GM12878 (cell line): ENCODE measurements around the gene CCNL2.

Experiments used
- CEBPB ChIP-seq, 2 experiments: fragments of 150-350 bp in 1 of 2; IDR thresholded peaks; 2 replicates each; pipeline ENCODE4 v1.6.1; 2012 to 2014; ENCODE audit warnings: low read depth in 2 of 2, low read length in 2 of 2, borderline replicate concordance in 1 of 2, inconsistent platforms in 1 of 2
- CTCF ChIP-seq, 3 experiments: IDR thresholded peaks in 2 of 3; conservative IDR thresholded peaks in 1 of 3; 2 replicates each; pipeline ENCODE4 v1.5.1; 2011; ENCODE audit warnings: low read depth in 3 of 3, low read length in 3 of 3, mild to moderate bottlenecking in 3 of 3, control low read depth in 2 of 3, moderate library complexity in 2 of 3, inconsistent platforms in 1 of 3, mixed read lengths in 1 of 3; ENCODE audit not compliant: control insufficient read depth in 2 of 3, insufficient read depth in 1 of 3; ENCODE audit errors: extremely low read depth in 1 of 3
- MYB ChIP-seq: fragments of 150-350 bp; IDR thresholded peaks from 2 replicates; pipeline ENCODE4 v1.6.1; 2014; ENCODE audit warnings: mild to moderate bottlenecking, low read depth, low read length, borderline replicate concordance
- POLR2AphosphoS5 ChIP-seq: IDR thresholded peaks from 2 replicates; pipeline ENCODE4 v1.6.1; 2011; ENCODE audit warnings: mild to moderate bottlenecking, low read length, inconsistent platforms
- RBBP5 ChIP-seq: fragments of 200-600 bp; sonication (generic); conservative IDR thresholded peaks from 2 replicates; pipeline ENCODE4 v1.6.1; 2016
- SIX5 ChIP-seq: IDR thresholded peaks from 2 replicates; pipeline ENCODE4 v1.6.1; 2011; ENCODE audit warnings: mild to moderate bottlenecking, low read depth, low read length, moderate library complexity; ENCODE audit not compliant: severe bottlenecking
- SUPT20H ChIP-seq: IDR thresholded peaks from 2 replicates; pipeline ENCODE4 v1.6.1; 2011; ENCODE audit warnings: low read depth, mild to moderate bottlenecking, low read length, moderate library complexity, borderline replicate concordance; ENCODE audit not compliant: control insufficient read depth
- WRNIP1 ChIP-seq: IDR thresholded peaks from 2 replicates; pipeline ENCODE4 v1.6.1; 2011; ENCODE audit warnings: low read depth, low read length, improper control_type of control experiment, borderline replicate concordance
- TF ChIP-seq, protein P1 (sequence below): IDR thresholded peaks from 2 replicates; pipeline ENCODE4 v1.6.1; 2012; ENCODE audit warnings: low read depth, low read length, improper control_type of control experiment
- TF ChIP-seq, protein P2 (sequence below): IDR thresholded peaks from 2 replicates; pipeline ENCODE4 v1.6.1; 2012; ENCODE audit warnings: mild to moderate bottlenecking, low read depth, low read length
- TF ChIP-seq, protein P3 (sequence below): IDR thresholded peaks from 2 replicates; pipeline ENCODE4 v1.6.1; 2011; ENCODE audit warnings: low read depth, mild to moderate bottlenecking, low read length, moderate library complexity, borderline replicate concordance; ENCODE audit errors: extremely low read depth
- TF ChIP-seq, protein P4 (sequence below): fragments of 450-650 bp; IDR thresholded peaks from 2 replicates; pipeline ENCODE4 v1.6.1; 2017; ENCODE audit warnings: low read depth, mild to moderate bottlenecking, moderate library complexity

GRCh38 chr1:1391225-1391624 is 7.9 kb downstream of the CCNL2 start:
- TF ChIP-seq MYB (no peak), CEBPB (IDR thresholded peaks at IDR 0.05; ENCODE audit: borderline replicate concordance in 1 of 2, low read depth in 2 of 2, low read length in 2 of 2) (no peak), CTCF (IDR thresholded peaks at IDR 0.05 in 2 of 3, conservative IDR thresholded peaks at IDR 0.05 in 1 of 3; ENCODE audit: control insufficient read depth in 2 of 3, extremely low read depth in 1 of 3, insufficient read depth in 1 of 3, low read depth in 3 of 3, low read length in 3 of 3) (no peak), RBBP5 (no peak), SIX5 (no peak), WRNIP1 (no peak), POLR2AphosphoS5 (no peak), SUPT20H (no peak)
- TF ChIP-seq, protein P1, sequence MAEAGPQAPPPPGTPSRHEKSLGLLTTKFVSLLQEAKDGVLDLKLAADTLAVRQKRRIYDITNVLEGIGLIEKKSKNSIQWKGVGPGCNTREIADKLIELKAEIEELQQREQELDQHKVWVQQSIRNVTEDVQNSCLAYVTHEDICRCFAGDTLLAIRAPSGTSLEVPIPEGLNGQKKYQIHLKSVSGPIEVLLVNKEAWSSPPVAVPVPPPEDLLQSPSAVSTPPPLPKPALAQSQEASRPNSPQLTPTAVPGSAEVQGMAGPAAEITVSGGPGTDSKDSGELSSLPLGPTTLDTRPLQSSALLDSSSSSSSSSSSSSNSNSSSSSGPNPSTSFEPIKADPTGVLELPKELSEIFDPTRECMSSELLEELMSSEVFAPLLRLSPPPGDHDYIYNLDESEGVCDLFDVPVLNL: no peak
- TF ChIP-seq, protein P2, sequence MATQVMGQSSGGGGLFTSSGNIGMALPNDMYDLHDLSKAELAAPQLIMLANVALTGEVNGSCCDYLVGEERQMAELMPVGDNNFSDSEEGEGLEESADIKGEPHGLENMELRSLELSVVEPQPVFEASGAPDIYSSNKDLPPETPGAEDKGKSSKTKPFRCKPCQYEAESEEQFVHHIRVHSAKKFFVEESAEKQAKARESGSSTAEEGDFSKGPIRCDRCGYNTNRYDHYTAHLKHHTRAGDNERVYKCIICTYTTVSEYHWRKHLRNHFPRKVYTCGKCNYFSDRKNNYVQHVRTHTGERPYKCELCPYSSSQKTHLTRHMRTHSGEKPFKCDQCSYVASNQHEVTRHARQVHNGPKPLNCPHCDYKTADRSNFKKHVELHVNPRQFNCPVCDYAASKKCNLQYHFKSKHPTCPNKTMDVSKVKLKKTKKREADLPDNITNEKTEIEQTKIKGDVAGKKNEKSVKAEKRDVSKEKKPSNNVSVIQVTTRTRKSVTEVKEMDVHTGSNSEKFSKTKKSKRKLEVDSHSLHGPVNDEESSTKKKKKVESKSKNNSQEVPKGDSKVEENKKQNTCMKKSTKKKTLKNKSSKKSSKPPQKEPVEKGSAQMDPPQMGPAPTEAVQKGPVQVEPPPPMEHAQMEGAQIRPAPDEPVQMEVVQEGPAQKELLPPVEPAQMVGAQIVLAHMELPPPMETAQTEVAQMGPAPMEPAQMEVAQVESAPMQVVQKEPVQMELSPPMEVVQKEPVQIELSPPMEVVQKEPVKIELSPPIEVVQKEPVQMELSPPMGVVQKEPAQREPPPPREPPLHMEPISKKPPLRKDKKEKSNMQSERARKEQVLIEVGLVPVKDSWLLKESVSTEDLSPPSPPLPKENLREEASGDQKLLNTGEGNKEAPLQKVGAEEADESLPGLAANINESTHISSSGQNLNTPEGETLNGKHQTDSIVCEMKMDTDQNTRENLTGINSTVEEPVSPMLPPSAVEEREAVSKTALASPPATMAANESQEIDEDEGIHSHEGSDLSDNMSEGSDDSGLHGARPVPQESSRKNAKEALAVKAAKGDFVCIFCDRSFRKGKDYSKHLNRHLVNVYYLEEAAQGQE: no peak
- TF ChIP-seq, protein P3, sequence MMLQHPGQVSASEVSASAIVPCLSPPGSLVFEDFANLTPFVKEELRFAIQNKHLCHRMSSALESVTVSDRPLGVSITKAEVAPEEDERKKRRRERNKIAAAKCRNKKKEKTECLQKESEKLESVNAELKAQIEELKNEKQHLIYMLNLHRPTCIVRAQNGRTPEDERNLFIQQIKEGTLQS: no peak
- TF ChIP-seq, protein P4, sequence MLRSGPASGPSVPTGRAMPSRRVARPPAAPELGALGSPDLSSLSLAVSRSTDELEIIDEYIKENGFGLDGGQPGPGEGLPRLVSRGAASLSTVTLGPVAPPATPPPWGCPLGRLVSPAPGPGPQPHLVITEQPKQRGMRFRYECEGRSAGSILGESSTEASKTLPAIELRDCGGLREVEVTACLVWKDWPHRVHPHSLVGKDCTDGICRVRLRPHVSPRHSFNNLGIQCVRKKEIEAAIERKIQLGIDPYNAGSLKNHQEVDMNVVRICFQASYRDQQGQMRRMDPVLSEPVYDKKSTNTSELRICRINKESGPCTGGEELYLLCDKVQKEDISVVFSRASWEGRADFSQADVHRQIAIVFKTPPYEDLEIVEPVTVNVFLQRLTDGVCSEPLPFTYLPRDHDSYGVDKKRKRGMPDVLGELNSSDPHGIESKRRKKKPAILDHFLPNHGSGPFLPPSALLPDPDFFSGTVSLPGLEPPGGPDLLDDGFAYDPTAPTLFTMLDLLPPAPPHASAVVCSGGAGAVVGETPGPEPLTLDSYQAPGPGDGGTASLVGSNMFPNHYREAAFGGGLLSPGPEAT: no peak
